ENCODE measurements around the gene DCAF4.

DCAF4 gene

DNA sequence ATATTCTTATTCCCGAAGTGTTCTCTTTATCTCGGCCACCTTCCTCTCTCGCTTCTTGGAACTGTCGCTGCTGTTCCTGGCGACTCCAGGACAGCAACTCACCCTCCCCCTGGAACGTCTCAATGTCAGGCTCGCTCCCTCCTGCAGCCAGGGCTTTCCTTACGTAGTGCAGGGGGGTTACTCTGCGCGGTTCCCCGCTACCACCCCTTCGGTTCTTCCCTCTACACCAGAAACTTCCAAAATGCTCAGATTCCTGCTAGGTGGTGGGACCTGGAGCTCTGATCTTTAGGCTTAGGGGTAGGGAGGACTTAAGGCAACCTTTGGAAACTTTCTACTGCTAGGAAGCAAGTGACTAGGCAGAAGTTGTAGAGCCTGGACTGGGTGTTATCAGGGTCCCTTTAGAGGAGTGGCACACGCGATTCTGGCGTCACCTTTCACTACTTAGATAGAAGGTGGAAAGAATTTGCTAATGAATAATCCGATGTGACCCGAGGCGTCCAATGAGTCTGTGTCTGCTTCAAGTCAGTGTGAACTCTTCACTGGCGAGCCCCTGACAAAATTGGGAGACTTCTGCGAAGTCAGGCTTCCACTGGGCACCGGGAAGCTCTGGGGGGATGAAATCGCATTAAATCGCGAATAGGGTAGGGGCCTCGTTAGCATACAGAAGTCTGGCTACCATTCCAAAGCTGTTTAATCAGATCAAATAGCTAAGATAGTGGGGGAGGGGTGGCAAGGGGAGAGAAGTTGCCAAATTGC is 31.5 kb upstream of the DCAF4 start:
- DNase-seq = no peak

GRCh38 chr14:72898448-72898847 is 27.8 kb upstream of the DCAF4 start:
- DNase-seq = no peak

DNA sequence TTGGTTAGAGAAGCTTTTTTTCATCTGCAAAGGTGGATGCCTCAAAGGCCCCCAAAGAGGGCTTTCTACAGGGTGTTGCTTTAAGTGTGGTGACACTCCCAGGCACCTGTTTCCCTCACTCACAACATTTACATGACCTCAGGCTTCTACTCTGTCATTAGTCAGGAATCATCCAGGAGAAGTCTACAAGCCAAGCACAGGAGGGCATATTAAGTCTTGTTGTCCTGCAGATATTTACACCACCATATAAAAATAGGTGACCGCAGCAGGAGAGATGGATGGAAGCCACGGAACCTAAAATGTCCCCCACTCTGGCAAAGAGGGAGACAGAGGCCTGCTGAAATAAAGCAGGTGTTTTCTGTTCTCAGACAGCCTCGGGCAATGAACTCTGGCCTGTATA is 24.9 kb upstream of the DCAF4 start:
- no peak for DNase-seq

DNA sequence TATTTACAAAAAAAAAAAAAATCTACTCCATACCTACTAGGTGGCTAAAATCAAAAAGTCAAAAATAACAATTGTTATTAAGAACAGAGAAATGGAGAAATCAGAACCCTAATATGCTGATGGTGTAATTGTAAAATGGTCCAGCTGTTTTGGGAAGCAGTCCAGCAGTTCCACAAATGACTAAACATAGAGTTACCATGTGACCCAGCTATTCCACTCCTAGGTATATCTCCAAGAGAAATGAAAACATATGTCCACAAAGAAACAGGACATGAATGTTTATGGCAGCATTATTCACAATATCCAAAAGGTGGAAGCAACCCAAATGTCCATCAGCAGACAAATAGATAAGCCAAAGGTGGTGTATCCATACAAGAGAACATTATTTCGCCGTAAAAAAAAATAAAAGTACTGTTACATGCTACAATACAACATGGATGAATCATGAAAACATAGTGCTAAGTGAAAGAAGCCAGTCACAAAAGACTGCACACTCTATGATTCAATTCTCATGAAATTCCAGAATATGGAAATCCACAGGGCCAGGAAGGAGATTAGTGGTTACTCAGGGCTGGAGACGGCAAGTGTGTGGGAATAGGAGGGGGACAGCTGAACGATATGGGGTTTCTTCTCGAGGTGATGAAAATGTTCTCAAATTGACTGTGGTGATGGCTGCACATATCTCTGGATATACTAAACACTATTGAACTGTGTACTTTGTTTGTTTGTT is 23.3 kb upstream of the DCAF4 start:
- DNase-seq = no peak

- no peak for DNase-seq
These were observed 22.5 kb upstream of the DCAF4 start for GRCh38 chr14:72903716-72904115.

- no peak for DNase-seq
These were observed 22.0 kb upstream of the DCAF4 start for GRCh38 chr14:72904218-72904617.

DNA sequence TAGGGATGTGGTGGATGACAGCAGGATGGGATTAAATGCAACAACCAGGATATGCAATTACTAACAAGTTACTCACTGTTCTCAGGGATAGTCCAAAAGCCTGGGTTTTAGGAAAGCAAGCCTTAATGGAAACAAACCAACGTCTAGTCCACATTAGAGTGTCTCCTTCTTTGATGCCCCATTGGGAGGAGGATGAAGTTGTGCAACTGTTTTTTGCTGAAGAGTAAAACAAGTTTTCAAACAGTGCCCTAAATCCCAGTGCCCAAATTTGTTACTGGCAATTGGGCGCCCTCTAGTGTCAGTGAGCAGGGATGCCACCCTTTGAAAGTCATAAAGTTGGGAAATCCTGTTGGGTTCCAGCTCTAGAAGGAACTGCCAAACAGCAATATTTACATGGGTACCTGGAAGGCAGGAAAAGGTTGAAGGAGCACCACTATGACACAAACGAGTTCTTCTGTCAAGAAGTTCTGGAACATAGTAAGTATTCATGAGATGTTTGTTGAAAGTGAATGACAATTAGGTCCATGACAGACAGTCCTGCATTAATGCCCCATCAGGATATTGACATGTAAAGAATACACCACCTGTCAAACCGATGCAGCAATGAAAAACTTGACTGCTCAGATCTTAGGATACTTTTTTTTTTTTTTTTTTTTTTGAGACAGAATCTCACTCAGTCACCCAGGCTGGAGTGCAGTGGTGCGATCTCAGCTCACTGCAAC is 21.3 kb upstream of the DCAF4 start:
- no peak for DNase-seq

GRCh38 chr14:72906316-72906715 is 19.9 kb upstream of the DCAF4 start:
- DNase-seq = no peak

- no peak for DNase-seq
These were observed 19.4 kb upstream of the DCAF4 start for GRCh38 chr14:72906879-72907278.

- no peak for DNase-seq
These were observed 18.4 kb upstream of the DCAF4 start for GRCh38 chr14:72907886-72908285.

DNA sequence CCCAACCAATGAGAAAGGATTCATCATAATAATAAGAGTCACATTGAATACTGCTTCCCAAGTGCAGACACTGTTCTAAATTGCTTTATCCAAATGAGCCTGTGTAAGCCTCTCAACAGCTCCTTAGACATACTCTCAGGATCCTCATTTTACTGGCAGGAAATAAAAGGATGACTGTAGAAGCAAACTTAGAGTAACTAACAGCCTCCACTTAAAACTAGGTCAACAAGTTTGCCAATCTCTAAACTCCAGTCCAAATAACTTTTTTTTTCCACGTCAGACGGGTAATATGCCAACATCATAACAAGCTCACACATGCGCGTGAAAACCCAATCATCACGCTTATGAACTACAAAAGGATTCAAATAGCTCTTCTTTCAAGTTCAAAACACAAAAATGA is 17.1 kb upstream of the DCAF4 start:
- DNase-seq = no peak

- DNase-seq = no peak
These were observed 12.5 kb upstream of the DCAF4 start for GRCh38 chr14:72913809-72914208.

- DNase-seq = no peak
These were observed 10.1 kb upstream of the DCAF4 start for GRCh38 chr14:72916174-72916573.

GRCh38 chr14:72917094-72917802 is 9.0 kb upstream of the DCAF4 start:
- no peak for DNase-seq

DNA sequence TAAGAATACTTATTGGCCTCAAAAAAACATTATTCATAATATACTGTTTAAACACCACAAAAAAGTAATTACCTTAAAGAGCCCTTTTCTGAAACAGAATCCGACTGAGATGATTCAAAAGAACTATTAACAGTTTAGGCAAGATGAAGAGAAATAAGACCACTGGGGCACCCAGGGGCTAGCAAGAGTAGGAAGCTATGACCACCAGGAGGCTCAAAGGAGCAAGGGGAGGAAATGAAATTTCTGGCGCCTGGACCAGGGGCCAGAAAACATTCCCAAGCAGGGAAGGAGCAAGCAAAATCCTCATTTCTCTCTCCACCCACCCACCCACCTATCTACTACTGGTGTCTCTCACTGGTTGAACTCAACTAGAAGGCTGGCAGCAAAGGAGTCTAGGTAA is 6.3 kb upstream of the DCAF4 start:
- DNase-seq = no peak

- DNase-seq = no peak
These were observed 4.9 kb upstream of the DCAF4 start for GRCh38 chr14:72921396-72921795.

DNA sequence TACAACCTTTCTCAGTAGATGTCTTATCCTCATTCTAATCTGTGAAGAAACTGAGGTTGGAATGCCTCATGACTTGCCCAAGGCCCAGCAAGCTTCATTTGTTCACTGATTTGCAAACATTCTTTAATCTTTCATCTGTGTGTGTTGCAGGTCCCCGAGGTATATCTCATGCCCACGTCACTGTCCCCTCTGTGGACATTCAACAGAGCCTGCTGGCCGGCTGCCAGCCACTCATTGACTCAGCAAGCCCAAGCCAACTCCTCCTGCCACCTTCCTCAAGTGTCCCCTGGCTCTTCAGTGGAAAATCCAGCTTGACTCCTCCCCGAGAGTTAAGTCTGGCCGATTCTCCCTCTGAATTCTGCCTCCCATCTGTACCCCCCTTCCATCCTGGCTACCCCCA is 1.9 kb upstream of the DCAF4 start:
- no peak for DNase-seq

DNA sequence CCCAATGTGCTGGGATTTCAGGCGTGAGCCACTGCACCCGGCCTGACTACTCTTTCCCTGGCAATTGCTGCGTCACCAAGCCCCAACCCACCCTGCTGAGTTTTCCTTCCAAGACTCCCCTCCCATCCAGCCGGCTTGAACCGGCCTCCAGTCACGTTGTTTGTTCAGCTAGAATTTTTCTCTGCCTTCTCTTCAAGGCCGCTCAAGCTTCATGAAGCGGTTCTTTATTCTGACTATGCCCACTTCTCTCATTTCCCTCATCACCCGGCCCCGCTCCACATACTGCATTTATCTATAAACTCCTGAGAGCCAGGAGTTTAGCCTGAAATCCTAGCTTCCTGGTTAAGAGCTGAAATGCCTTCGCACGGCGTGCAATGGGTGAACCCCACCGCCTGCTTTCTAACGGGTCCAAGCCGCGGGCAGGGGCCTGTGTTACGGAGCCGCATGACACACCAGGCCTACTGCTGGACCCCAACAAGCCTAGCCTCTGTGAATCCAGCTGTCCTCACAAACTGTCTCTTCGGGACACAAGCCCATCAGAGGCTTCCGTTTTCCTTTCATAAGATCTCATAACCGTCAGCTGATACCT is 999 bp upstream of the DCAF4 start:
- DNase-seq = no peak

- DNase-seq = no peak
These were observed 411 bp upstream of the DCAF4 start for GRCh38 chr14:72925815-72926291.

DNA sequence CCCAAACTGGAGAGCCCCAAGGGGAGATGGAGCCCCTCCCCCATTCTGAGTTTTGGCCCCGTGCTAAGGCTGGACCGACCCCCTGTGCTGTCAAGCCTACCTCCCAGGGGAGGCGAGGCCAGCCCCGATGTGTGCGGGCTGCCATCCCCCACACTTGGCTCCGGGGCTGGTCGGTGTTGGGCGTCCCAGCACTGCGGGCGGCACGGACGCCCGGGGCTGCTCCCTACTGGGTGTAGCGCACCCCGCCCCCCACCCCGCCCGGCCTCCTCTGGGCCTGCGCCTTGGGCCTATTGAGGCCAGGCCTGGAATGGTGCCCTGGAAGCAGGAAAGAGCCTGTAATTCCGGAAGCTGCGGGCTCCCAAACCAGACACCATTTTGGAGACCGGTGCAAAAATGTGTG is 2.6 kb downstream of the DCAF4 start:
- DNase-seq = no peak

- DNase-seq = no peak
These were observed 3.2 kb downstream of the DCAF4 start for GRCh38 chr14:72929316-72930080.

DNA sequence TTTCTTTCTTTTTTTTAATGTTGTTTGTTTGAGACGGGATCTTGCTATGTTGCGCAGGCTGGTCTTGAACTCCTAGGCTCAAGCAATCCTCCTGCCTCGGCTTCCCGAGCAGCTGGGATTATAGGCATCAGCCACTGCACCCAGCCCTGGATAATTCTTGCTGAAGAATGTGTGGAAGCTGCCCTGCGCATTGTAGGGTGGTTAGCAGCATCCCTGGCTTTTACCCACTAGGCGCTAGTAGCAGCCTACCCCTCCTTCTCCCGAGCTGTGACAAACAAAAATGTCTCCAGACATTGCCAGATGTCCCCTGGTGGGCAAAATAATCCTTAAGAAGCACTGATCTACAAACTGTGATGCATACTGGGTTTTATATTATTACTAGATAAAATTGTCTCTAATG is 6.6 kb downstream of the DCAF4 start:
- DNase-seq = no peak

Measured in NCI-H2081 treated with DMSO at 0.1 percent for 48 hours (cell line).